ENCODE measurements around the gene ERFE.

ERFE gene

GRCh38 chr2:238166391-238167343 lies 7.9 kb downstream of the ERFE start:
- Histone ChIP-seq H2AFZ (ENCODE audit: low read depth, low read length) (no peak overlapping the region), H3K27me3 (ENCODE audit: insufficient read depth, low read length, poor library complexity) (no peaks in the 10 kb centered on the region), H3K4me1 (ENCODE audit: insufficient read depth, low read length) (no peaks in the 10 kb centered on the region), H3K9ac (ENCODE audit: low read depth, low read length) (no peak overlapping the region), H3K36me3 (ENCODE audit: insufficient read depth, low read length) (peaks cover 35% of the 10 kb centered on the region), H3K9me3 (ENCODE audit: insufficient read depth, low read length, severe bottlenecking) (no peaks in the 10 kb centered on the region), H3K4me2 (ENCODE audit: insufficient read depth, low read length) (no peak overlapping the region), H3K79me2 (ENCODE audit: insufficient read depth, low read length) (no peaks in the 10 kb centered on the region), H3K27ac (ENCODE audit: low read length) (no peak overlapping the region), H3K4me3 (ENCODE audit: low read depth in 1 of 2, low read length in 2 of 2) (no peak overlapping the region), H4K20me1 (ENCODE audit: insufficient read depth, low read length) (peaks cover 13% of the 10 kb centered on the region)
- ATAC-seq (ENCODE audit: insufficient read depth, low read depth), result no peak
- no peak for DNase-seq
- TF ChIP-seq EZH2 (IDR thresholded peaks at IDR 0.05; ENCODE audit: borderline replicate concordance, low read depth, low read length, severe bottlenecking), result no peak
- TF ChIP-seq, protein P1, sequence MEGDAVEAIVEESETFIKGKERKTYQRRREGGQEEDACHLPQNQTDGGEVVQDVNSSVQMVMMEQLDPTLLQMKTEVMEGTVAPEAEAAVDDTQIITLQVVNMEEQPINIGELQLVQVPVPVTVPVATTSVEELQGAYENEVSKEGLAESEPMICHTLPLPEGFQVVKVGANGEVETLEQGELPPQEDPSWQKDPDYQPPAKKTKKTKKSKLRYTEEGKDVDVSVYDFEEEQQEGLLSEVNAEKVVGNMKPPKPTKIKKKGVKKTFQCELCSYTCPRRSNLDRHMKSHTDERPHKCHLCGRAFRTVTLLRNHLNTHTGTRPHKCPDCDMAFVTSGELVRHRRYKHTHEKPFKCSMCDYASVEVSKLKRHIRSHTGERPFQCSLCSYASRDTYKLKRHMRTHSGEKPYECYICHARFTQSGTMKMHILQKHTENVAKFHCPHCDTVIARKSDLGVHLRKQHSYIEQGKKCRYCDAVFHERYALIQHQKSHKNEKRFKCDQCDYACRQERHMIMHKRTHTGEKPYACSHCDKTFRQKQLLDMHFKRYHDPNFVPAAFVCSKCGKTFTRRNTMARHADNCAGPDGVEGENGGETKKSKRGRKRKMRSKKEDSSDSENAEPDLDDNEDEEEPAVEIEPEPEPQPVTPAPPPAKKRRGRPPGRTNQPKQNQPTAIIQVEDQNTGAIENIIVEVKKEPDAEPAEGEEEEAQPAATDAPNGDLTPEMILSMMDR (IDR thresholded peaks at IDR 0.05; ENCODE audit: borderline replicate concordance, extremely low read depth, low read length, poor library complexity, severe bottlenecking), result no peak

DNA sequence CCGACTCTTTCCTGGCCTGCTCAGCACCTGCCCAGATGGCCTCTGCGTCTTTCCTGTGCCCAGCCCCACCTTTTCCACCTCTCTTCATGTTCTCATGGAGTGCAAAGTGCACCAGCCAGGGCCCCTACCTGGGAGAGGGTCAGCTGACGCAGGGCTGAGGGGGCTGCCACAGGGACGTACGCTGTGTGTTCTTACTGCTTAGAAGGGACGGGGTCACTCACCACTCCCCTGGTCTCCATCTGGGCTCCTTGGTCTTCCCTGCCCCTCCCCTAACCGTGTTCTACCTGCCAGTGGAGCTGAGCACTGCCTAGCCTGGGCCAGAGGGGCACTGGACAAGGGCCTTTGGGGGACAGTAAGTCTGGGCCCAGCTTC lies 8.6 kb downstream of the ERFE start:
- no peaks in the 10 kb centered on the region for H3K9me3 ChIP-seq (ENCODE audit: insufficient read depth, low read length, severe bottlenecking)
- no peak overlapping the region for H2AFZ ChIP-seq (ENCODE audit: low read depth, low read length)
- no peak for TF ChIP-seq EZH2 (IDR thresholded peaks at IDR 0.05; ENCODE audit: borderline replicate concordance, low read depth, low read length, severe bottlenecking)
- TF ChIP-seq, protein P1 (IDR thresholded peaks at IDR 0.05; ENCODE audit: borderline replicate concordance, extremely low read depth, low read length, poor library complexity, severe bottlenecking), result no peak

GRCh38 chr2:238167761-238168160 lies 9.0 kb downstream of the ERFE start:
- TF ChIP-seq, protein P1 (IDR thresholded peaks at IDR 0.05; ENCODE audit: borderline replicate concordance, extremely low read depth, low read length, poor library complexity, severe bottlenecking), result no peak
- TF ChIP-seq EZH2 (IDR thresholded peaks at IDR 0.05; ENCODE audit: borderline replicate concordance, low read depth, low read length, severe bottlenecking), result no peak

More for the DNA sequence above, 8.6 kb downstream of the ERFE start:
- H3K36me3 ChIP-seq (ENCODE audit: insufficient read depth, low read length), result peaks cover 41% of the 10 kb centered on the region
- no peak overlapping the region for H3K9ac ChIP-seq (ENCODE audit: low read depth, low read length)
- H3K27ac ChIP-seq (ENCODE audit: low read length), result no peak overlapping the region
- H3K27me3 ChIP-seq (ENCODE audit: insufficient read depth, low read length, poor library complexity), result no peaks in the 10 kb centered on the region
- no peaks in the 10 kb centered on the region for H3K79me2 ChIP-seq (ENCODE audit: insufficient read depth, low read length)
- no peaks in the 10 kb centered on the region for H3K4me1 ChIP-seq (ENCODE audit: insufficient read depth, low read length)
- H3K4me3 ChIP-seq (ENCODE audit: low read depth in 1 of 2, low read length in 2 of 2), result no peak overlapping the region
- no peak for ATAC-seq (ENCODE audit: insufficient read depth, low read depth)
- DNase-seq, result no peak
- peaks cover 14% of the 10 kb centered on the region for H4K20me1 ChIP-seq (ENCODE audit: insufficient read depth, low read length)
- no peak overlapping the region for H3K4me2 ChIP-seq (ENCODE audit: insufficient read depth, low read length)

More at GRCh38 chr2:238167761-238168160, 9.0 kb downstream of the ERFE start:
- Histone ChIP-seq H3K4me2 (ENCODE audit: insufficient read depth, low read length) (no peak overlapping the region), H3K27ac (ENCODE audit: low read length) (no peak overlapping the region), H3K36me3 (ENCODE audit: insufficient read depth, low read length) (peaks cover 46% of the 10 kb centered on the region), H3K4me1 (ENCODE audit: insufficient read depth, low read length) (no peaks in the 10 kb centered on the region), H4K20me1 (ENCODE audit: insufficient read depth, low read length) (peaks cover 19% of the 10 kb centered on the region), H3K4me3 (ENCODE audit: low read depth in 1 of 2, low read length in 2 of 2) (no peak overlapping the region), H2AFZ (ENCODE audit: low read depth, low read length) (no peak overlapping the region), H3K9ac (ENCODE audit: low read depth, low read length) (no peak overlapping the region), H3K9me3 (ENCODE audit: insufficient read depth, low read length, severe bottlenecking) (no peaks in the 10 kb centered on the region), H3K27me3 (ENCODE audit: insufficient read depth, low read length, poor library complexity) (no peaks in the 10 kb centered on the region), H3K79me2 (ENCODE audit: insufficient read depth, low read length) (no peaks in the 10 kb centered on the region)
- ATAC-seq (ENCODE audit: insufficient read depth, low read depth) (no peak), DNase-seq (no peak)
